CD14-positive monocyte (primary cell): ENCODE results near the gene HECW1. TPM values are rescaled to one million over a fixed set of nuclear protein-coding genes. Genes with fewer than 3 reads are reported as not detected.

ENCODE experiments used
- DNase-seq, 3 donors: peaks; one replicate each; pipeline ENCODE4 v3.0.0-alpha.2; 2011 to 2022
- H2AFZ ChIP-seq: 2 replicates; pipeline ENCODE4 v1.6.0; 2012; ENCODE audit warnings: mild to moderate bottlenecking, low read depth, low read length, inconsistent platforms; ENCODE audit not compliant: insufficient read depth, poor library complexity, severe bottlenecking
- H3K27ac ChIP-seq, 2 donors: 1 replicate in 1 of 2; 2 replicates in 1 of 2; pipeline ENCODE4 v1.5.1; 2012 to 2013; ENCODE audit warnings: low read length in 2 of 2, control low read depth in 1 of 2, inconsistent platforms in 1 of 2, low read depth in 1 of 2, mild to moderate bottlenecking in 1 of 2
- H3K27me3 ChIP-seq, 2 donors: one replicate each; pipeline versions ENCODE4 v1.6.0 to v1.6.1; 2011 to 2013; ENCODE audit warnings: low read length in 2 of 2; ENCODE audit not compliant: control insufficient read depth in 2 of 2, insufficient read depth in 2 of 2
- H3K36me3 ChIP-seq, 2 donors: replicated peaks in 1 of 2; 1 replicate in 1 of 2; 2 replicates in 1 of 2; pipeline versions ENCODE4 v1.5.1 to v1.6.1; 2012 to 2013; ENCODE audit warnings: low read length in 2 of 2, control low read depth in 1 of 2, inconsistent platforms in 1 of 2, mild to moderate bottlenecking in 1 of 2; ENCODE audit not compliant: insufficient read depth in 2 of 2, control insufficient read depth in 1 of 2
- H3K4me1 ChIP-seq, 2 donors: 1 replicate in 1 of 2; 2 replicates in 1 of 2; pipeline versions ENCODE4 v1.5.1 to v1.6.1; 2012 to 2013; ENCODE audit warnings: low read length in 2 of 2, control low read depth in 1 of 2, inconsistent platforms in 1 of 2, mild to moderate bottlenecking in 1 of 2, moderate library complexity in 1 of 2; ENCODE audit not compliant: insufficient read depth in 2 of 2, control insufficient read depth in 1 of 2
- H3K4me2 ChIP-seq: replicated peaks from 2 replicates; pipeline ENCODE3; 2012; ENCODE audit warnings: low read length, moderate library complexity, mild to moderate bottlenecking; ENCODE audit not compliant: poor library complexity, severe bottlenecking; ENCODE audit errors: extremely low read depth
- H3K4me3 ChIP-seq, 3 experiments: fragments of 200-600 bp in 1 of 3; sonication (generic) in 1 of 3; replicated peaks in 1 of 3; 1 replicate in 2 of 3; 2 replicates in 1 of 3; pipeline ENCODE4 v1.5.1; 2011 to 2013; ENCODE audit warnings: low read length in 3 of 3, mild to moderate bottlenecking in 3 of 3, control low read depth in 2 of 3, low read depth in 2 of 3, inconsistent platforms in 1 of 3, moderate library complexity in 1 of 3
- H3K79me2 ChIP-seq: 2 replicates; pipeline ENCODE4 v1.6.0; 2012; ENCODE audit warnings: mild to moderate bottlenecking, control low read depth, inconsistent platforms, low read length, moderate library complexity; ENCODE audit not compliant: insufficient read depth
- H3K9ac ChIP-seq: 2 replicates; pipeline ENCODE4 v1.6.0; 2017; ENCODE audit warnings: low read length, mild to moderate bottlenecking; ENCODE audit not compliant: insufficient read depth, poor library complexity, severe bottlenecking
- H3K9me3 ChIP-seq, 2 donors: replicated peaks in 1 of 2; 1 replicate in 1 of 2; 2 replicates in 1 of 2; pipeline versions ENCODE4 v1.5.1 to v1.6.1; 2012 to 2013; ENCODE audit warnings: low read length in 2 of 2, control low read depth in 1 of 2; ENCODE audit not compliant: control insufficient read depth in 1 of 2, insufficient read depth in 1 of 2
- H4K20me1 ChIP-seq: 2 replicates; pipeline ENCODE4 v1.6.0; 2012; ENCODE audit warnings: mild to moderate bottlenecking, low read length, control low read depth, moderate library complexity; ENCODE audit not compliant: insufficient read depth
- H3K27ac Mint-ChIP-seq, 7 donors: one replicate each; pipeline ENCODE4 v1.8.0; 2020; ENCODE audit warnings: mild to moderate bottlenecking in 7 of 7, mixed read lengths in 7 of 7, moderate library complexity in 6 of 7, inconsistent platforms in 2 of 7
- H3K27me3 Mint-ChIP-seq, 3 donors: one replicate each; pipeline ENCODE4 v1.8.0; 2021 to 2022; ENCODE audit warnings: low read depth in 3 of 3, mild to moderate bottlenecking in 3 of 3, mixed read lengths in 3 of 3, moderate library complexity in 3 of 3, inconsistent platforms in 1 of 3
- H3K36me3 Mint-ChIP-seq, 2 donors: one replicate each; pipeline ENCODE4 v1.8.0; 2020; ENCODE audit warnings: mixed read lengths in 2 of 2, inconsistent platforms in 1 of 2, mild to moderate bottlenecking in 1 of 2
- H3K4me1 Mint-ChIP-seq: one replicate; pipeline ENCODE4 v1.8.0; 2020; ENCODE audit warnings: mild to moderate bottlenecking, mixed read lengths
- H3K4me3 Mint-ChIP-seq, 2 donors: one replicate each; pipeline ENCODE4 v1.8.0; 2020; ENCODE audit warnings: mild to moderate bottlenecking in 2 of 2, mixed read lengths in 2 of 2, moderate library complexity in 1 of 2
- H3K9me3 Mint-ChIP-seq, 7 donors: one replicate each; pipeline ENCODE4 v1.8.0; 2020 to 2022; ENCODE audit warnings: mixed read lengths in 7 of 7, mild to moderate bottlenecking in 6 of 7, moderate library complexity in 6 of 7, inconsistent platforms in 2 of 7
- CTCF ChIP-seq: fragments of 200-600 bp; IDR thresholded peaks from one replicate; pipeline ENCODE4 v1.8.0; 2022; ENCODE audit warnings: antibody characterized with exemption, mild to moderate bottlenecking
- WGBS: methylation state at CpG from one replicate; pipeline ENCODE4 v1.1.5; 2013; ENCODE audit warnings: missing lambda C conversion rate; ENCODE audit not compliant: insufficient coverage; 5-methylcytosine and 5-hydroxymethylcytosine counted together
- intact Hi-C, 2 donors: fragments of 100-400 bp; cut with micrococcal nuclease; formaldehyde crosslinking; loops; one replicate each; pipeline versions ENCODE4 v1.15.0 to v1.15.1; 2023
- polyA plus RNA-seq, 3 donors: library from polyadenylated mRNA; depleted of rRNA in 1 of 3; unstranded in 2 of 3; stranded (reverse) in 1 of 3; fragments of 300-500 nt in 2 of 3; fragments of >200 nt in 1 of 3; fragmentation: Illumina TruSeq in 2 of 3; gene quantifications; 1 replicate in 2 of 3; 2 replicates in 1 of 3; pipeline ENCODE4 v1.2.3, GENCODE V29; 2012 to 2021

HECW1 gene
- polyA plus RNA-seq, 3 donors = not detected

- Histone ChIP-seq H3K36me3 (no peaks in the 10 kb centered on the region), H3K9me3 (no peaks in the 10 kb centered on the region), H3K27ac (no peak overlapping the region), H3K4me3 (no peak overlapping the region), H4K20me1 (peaks cover 15% of the 10 kb centered on the region), H3K4me2 (no peak overlapping the region), H3K9ac (no peak overlapping the region), H3K79me2 (peaks cover 48% of the 10 kb centered on the region), H3K27me3 (peaks cover 12 to 14% of the 10 kb centered on the region in 2 donors), H3K4me1 (peaks cover 18 to 26% of the 10 kb centered on the region in 2 donors), H2AFZ (no peak overlapping the region)
- peaks cover 0 to 1% of the 10 kb centered on the region in 2 donors for H3K36me3 Mint-ChIP-seq
- DNase-seq = peak; percentile 23 to 51 (median 49)
- no peak for TF ChIP-seq CTCF
- H3K9me3 Mint-ChIP-seq = no peaks in the 10 kb centered on the region
- peak overlapping the region in 1 of 7 donors; percentile 55 for H3K27ac Mint-ChIP-seq
- peaks cover 25% of the 10 kb centered on the region for H3K4me1 Mint-ChIP-seq
- H3K4me3 Mint-ChIP-seq = peak overlapping the region in 1 of 2 donors; percentile 32
- intact Hi-C loops = loop anchor here in 1 of 2 donors (10.0 kb wide), 1 partner anchor 119 kb away; no protein-coding TSS in a partner anchor
- whole genome bisulfite sequencing = no CpG with 5 or more reads among the region's 2 CpGs
- H3K27me3 Mint-ChIP-seq = peaks cover 16 to 19% (median 17%) of the 10 kb centered on the region in 3 donors
These were observed 473.1 kb downstream of the HECW1 start for GRCh38 chr7:43585562-43585961.

DNA sequence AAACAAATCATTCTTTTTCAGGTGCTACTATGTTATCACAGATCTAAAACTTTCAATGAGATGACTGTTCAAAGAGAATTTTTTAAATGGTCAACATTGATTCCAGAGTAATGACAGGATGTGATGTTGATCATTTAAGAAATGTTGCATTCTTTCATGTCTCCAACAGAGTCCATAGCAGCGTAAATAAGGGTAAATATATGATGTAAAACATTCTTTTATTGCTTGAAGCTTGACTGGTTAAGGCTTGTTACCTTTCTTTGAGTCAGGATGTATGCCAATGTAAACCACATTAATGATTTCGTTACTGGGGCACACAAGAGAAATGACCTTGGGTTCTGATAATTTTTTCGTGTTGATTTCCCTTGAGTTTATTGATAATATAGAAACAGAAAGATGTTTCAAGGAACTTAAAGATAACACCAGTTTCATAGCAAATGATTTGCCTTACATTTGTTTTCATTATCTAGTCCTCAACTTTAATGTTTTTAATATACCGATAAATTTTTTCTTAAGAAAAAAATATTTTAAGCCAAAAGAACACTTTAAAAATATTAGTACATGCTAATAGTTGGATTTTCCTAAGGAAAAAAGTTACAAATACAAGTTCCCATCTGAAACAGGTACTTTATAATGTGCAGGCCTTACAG lies 473.9 kb downstream of the HECW1 start:
- no peak for DNase-seq
- no peak overlapping the region for H3K4me3 Mint-ChIP-seq
- Histone ChIP-seq H3K4me2 (no peak overlapping the region), H3K9ac (no peak overlapping the region), H3K9me3 (no peaks in the 10 kb centered on the region), H3K27ac (no peak overlapping the region), H3K4me3 (no peak overlapping the region), H3K79me2 (peaks cover 48% of the 10 kb centered on the region), H3K27me3 (peaks cover 7 to 8% of the 10 kb centered on the region in 2 donors), H3K4me1 (peaks cover 18 to 26% of the 10 kb centered on the region in 2 donors), H4K20me1 (peaks cover 21% of the 10 kb centered on the region), H2AFZ (no peak overlapping the region), H3K36me3 (no peaks in the 10 kb centered on the region)
- TF ChIP-seq CTCF = no peak
- H3K9me3 Mint-ChIP-seq = no peaks in the 10 kb centered on the region
- intact Hi-C loops = loop anchor here in 1 of 2 donors (10.0 kb wide), 1 partner anchor 118 kb away; no protein-coding TSS in a partner anchor
- peaks cover 8 to 12% (median 10%) of the 10 kb centered on the region in 3 donors for H3K27me3 Mint-ChIP-seq
- H3K27ac Mint-ChIP-seq = peak overlapping the region in 1 of 7 donors; percentile 51
- peaks cover 0 to 1% of the 10 kb centered on the region in 2 donors for H3K36me3 Mint-ChIP-seq
- WGBS = 83% methylated on average over 1 of the region's 4 CpGs
- peaks cover 30% of the 10 kb centered on the region for H3K4me1 Mint-ChIP-seq
